ENCODE data around the gene LRCH1. TPM values are rescaled to one million over a fixed set of nuclear protein-coding genes. Genes with fewer than 3 reads are reported as not detected.

The LRCH1 gene
- total and polyA plus RNA-seq, 2 experiments from 2014 or later = 6.0 to 14.6 TPM

DNA sequence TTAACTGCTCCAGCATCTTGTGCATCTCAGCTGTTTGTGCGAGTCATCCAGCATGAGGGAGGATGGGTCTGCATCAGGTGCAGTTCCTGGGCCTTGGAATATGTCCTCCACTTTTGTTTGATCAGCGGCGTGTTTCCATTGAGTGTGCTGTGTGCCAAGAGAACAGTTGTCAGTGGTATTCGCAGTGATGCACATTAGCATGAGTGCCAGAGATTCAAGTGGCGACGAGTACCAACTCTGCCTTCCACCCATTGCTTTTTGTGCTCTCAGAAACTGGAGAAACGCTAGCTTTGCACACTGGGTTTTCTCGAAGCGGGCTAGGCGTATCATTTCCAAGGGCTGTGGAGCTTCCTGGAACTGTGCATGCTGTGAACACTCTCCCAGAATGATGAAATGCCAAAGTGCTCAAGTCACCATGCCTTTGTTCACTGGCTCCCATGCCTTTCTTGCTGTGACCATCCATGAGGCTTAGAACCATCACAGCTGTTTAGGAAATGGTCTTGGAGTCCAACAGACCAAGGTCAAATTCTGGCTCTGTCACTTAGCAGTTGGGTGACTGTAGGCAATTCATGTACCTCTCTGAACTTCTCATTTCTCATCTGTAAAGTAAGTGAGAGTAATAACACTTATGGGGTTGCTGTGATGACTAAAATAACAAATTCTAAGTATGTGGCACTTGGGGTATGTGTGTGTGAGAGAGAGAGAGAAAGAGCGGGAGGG, 18.4 kb downstream of the LRCH1 start:
- H3K9me3 ChIP-seq (ENCODE audit: low read depth) = no peaks in the 10 kb centered on the region
- peak overlapping the region; percentile 66 for H3K27ac ChIP-seq
- H3K4me3 ChIP-seq = no peak overlapping the region
- peaks cover 55% of the 10 kb centered on the region for H3K4me1 ChIP-seq (ENCODE audit: low read depth)
- H3K27me3 ChIP-seq = no peaks in the 10 kb centered on the region
- no peaks in the 10 kb centered on the region for H3K36me3 ChIP-seq
- DNase-seq (ENCODE audit: low read depth in 1 of 2, low spot score in 1 of 2) = peak in 1 of 2 donors; percentile 56
- TF ChIP-seq, protein P1, sequence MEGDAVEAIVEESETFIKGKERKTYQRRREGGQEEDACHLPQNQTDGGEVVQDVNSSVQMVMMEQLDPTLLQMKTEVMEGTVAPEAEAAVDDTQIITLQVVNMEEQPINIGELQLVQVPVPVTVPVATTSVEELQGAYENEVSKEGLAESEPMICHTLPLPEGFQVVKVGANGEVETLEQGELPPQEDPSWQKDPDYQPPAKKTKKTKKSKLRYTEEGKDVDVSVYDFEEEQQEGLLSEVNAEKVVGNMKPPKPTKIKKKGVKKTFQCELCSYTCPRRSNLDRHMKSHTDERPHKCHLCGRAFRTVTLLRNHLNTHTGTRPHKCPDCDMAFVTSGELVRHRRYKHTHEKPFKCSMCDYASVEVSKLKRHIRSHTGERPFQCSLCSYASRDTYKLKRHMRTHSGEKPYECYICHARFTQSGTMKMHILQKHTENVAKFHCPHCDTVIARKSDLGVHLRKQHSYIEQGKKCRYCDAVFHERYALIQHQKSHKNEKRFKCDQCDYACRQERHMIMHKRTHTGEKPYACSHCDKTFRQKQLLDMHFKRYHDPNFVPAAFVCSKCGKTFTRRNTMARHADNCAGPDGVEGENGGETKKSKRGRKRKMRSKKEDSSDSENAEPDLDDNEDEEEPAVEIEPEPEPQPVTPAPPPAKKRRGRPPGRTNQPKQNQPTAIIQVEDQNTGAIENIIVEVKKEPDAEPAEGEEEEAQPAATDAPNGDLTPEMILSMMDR (IDR thresholded peaks at IDR 0.05; ENCODE audit: low read depth, low read length) = no peak

GRCh38 chr13:46571909-46572595, 19.1 kb downstream of the LRCH1 start:
- H3K9me3 ChIP-seq (ENCODE audit: low read depth) = no peaks in the 10 kb centered on the region
- peaks cover 53% of the 10 kb centered on the region for H3K4me1 ChIP-seq (ENCODE audit: low read depth)
- TF ChIP-seq, protein P1 (IDR thresholded peaks at IDR 0.05; ENCODE audit: low read depth, low read length) = no peak
- H3K4me3 ChIP-seq = no peak overlapping the region
- no peak for DNase-seq (ENCODE audit: low read depth in 1 of 2, low spot score in 1 of 2)
- H3K27me3 ChIP-seq = no peaks in the 10 kb centered on the region
- no peaks in the 10 kb centered on the region for H3K36me3 ChIP-seq
- H3K27ac ChIP-seq = peak overlapping the region; percentile 66

- no peak overlapping the region for H3K27ac ChIP-seq
- no peak overlapping the region for H3K4me3 ChIP-seq
- H3K9me3 ChIP-seq (ENCODE audit: low read depth) = no peaks in the 10 kb centered on the region
- no peak for DNase-seq (ENCODE audit: low read depth in 1 of 2, low spot score in 1 of 2)
- H3K27me3 ChIP-seq = no peaks in the 10 kb centered on the region
- TF ChIP-seq, protein P1 (IDR thresholded peaks at IDR 0.05; ENCODE audit: low read depth, low read length) = no peak
- H3K36me3 ChIP-seq = no peaks in the 10 kb centered on the region
- peaks cover 49% of the 10 kb centered on the region for H3K4me1 ChIP-seq (ENCODE audit: low read depth)
Measured at GRCh38 chr13:46572752-46573431, 19.9 kb downstream of the LRCH1 start.

DNA sequence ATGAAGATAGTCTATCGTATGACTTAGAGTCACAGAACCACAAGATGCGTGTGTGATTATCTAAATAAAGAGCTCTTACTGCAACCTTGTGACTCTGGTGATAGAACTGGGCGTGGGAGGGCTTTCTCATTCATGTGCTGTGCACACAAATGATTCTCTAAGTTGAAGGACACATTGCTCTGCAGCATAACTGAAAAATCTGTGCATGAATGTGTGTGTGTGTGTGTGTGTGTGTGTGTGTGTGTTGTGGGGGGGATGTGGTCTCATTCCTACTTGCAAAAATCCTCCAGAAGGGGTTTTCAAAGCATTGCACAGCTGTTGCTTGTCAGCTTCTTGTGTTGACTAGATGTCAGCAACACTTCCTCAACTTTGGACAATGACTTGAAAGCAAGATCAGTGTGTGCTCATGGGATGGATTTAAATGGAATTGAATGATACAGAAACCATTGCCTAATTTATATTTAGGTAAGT, 22.4 kb downstream of the LRCH1 start:
- TF ChIP-seq, protein P1 (IDR thresholded peaks at IDR 0.05; ENCODE audit: low read depth, low read length) = no peak
- DNase-seq (ENCODE audit: low read depth in 1 of 2, low spot score in 1 of 2) = peak in 1 of 2 donors; percentile 70
- no peak overlapping the region for H3K4me3 ChIP-seq
- no peaks in the 10 kb centered on the region for H3K9me3 ChIP-seq (ENCODE audit: low read depth)
- no peaks in the 10 kb centered on the region for H3K27me3 ChIP-seq
- H3K4me1 ChIP-seq (ENCODE audit: low read depth) = peaks cover 69% of the 10 kb centered on the region
- H3K36me3 ChIP-seq = no peaks in the 10 kb centered on the region
- peak overlapping the region; percentile 66 for H3K27ac ChIP-seq

- H3K27ac ChIP-seq = peak overlapping the region; percentile 66
- H3K27me3 ChIP-seq = no peaks in the 10 kb centered on the region
- no peaks in the 10 kb centered on the region for H3K9me3 ChIP-seq (ENCODE audit: low read depth)
- peaks cover 69% of the 10 kb centered on the region for H3K4me1 ChIP-seq (ENCODE audit: low read depth)
- no peak overlapping the region for H3K4me3 ChIP-seq
- DNase-seq (ENCODE audit: low read depth in 1 of 2, low spot score in 1 of 2) = peak; percentile 54 to 91
- H3K36me3 ChIP-seq = no peaks in the 10 kb centered on the region
- TF ChIP-seq, protein P1 (IDR thresholded peaks at IDR 0.05; ENCODE audit: low read depth, low read length) = no peak
Measured at GRCh38 chr13:46575818-46576221, 22.9 kb downstream of the LRCH1 start.

Data from cardiac muscle cell (in vitro differentiated cells and primary cell).